Stimulated activated effector memory CD8-positive, alpha-beta T cell treated with anti-CD3 and anti-CD28 coated beads, Interleukin-12 subunit alpha, Interleukin-12 subunit beta, amount 100 ng/mL, for 72 hours (primary cell): ENCODE data around the gene SLC1A2.
A peak's percentile ranks its signal among the peaks of the same experiment; 100 is the strongest.
"Not testable (repeated sequence)": the region's sequence is repeated elsewhere in the genome, so short reads cannot be mapped to it uniquely, and the experiment has no call there.

Experiments used
- ATAC-seq: fragments of 150-1000 bp; cut with Tn5 transposase; 2 replicates; pipeline ENCODE4 v1.10.0; 2021
- DNase-seq, 2 donors: peaks; one replicate each; pipeline ENCODE4 v3.0.0; 2021 to 2022; ENCODE audit warnings: low spot score in 2 of 2
- H3K27ac Mint-ChIP-seq: one replicate; pipeline ENCODE4 v1.8.0; 2022; ENCODE audit warnings: mild to moderate bottlenecking, mixed read lengths
- H3K36me3 Mint-ChIP-seq: one replicate; pipeline ENCODE4 v1.8.0; 2022; ENCODE audit warnings: mild to moderate bottlenecking, mixed read lengths
- H3K4me1 Mint-ChIP-seq: one replicate; pipeline ENCODE4 v1.8.0; 2022; ENCODE audit warnings: mixed read lengths
- H3K4me3 Mint-ChIP-seq: one replicate; pipeline ENCODE4 v1.8.0; 2022; ENCODE audit warnings: mild to moderate bottlenecking, mixed read lengths
- H3K9me3 Mint-ChIP-seq: one replicate; pipeline ENCODE4 v1.8.0; 2022; ENCODE audit warnings: mixed read lengths

The SLC1A2 gene

GRCh38 chr11:35228328-35228725, 191.0 kb downstream of the SLC1A2 start:
- H3K4me1 Mint-ChIP-seq: peaks cover 5% of the 10 kb centered on the region
- no peak overlapping the region for H3K4me3 Mint-ChIP-seq
- H3K36me3 Mint-ChIP-seq: peaks cover 91% of the 10 kb centered on the region
- no peak overlapping the region for H3K27ac Mint-ChIP-seq
- H3K9me3 Mint-ChIP-seq: peaks cover 2% of the 10 kb centered on the region
- ATAC-seq: no peak
- no peak for DNase-seq

- H3K9me3 Mint-ChIP-seq: peaks cover 2% of the 10 kb centered on the region
- peak overlapping the region; percentile 82 for H3K27ac Mint-ChIP-seq
- DNase-seq (no peak), ATAC-seq (no peak)
- no peak overlapping the region for H3K4me3 Mint-ChIP-seq
- peaks cover 93% of the 10 kb centered on the region for H3K36me3 Mint-ChIP-seq
- peaks cover 5% of the 10 kb centered on the region for H3K4me1 Mint-ChIP-seq
Observed at GRCh38 chr11:35227576-35228327, 191.6 kb downstream of the SLC1A2 start.

GRCh38 chr11:35226756-35227155, 192.6 kb downstream of the SLC1A2 start:
- H3K4me1 Mint-ChIP-seq, H3K9me3 Mint-ChIP-seq, DNase-seq, H3K4me3 Mint-ChIP-seq, ATAC-seq: not testable (repeated sequence)
- Mint-ChIP-seq H3K27ac (peak overlapping the region; percentile 82), H3K36me3 (peaks cover 100% of the 10 kb centered on the region)

- H3K9me3 Mint-ChIP-seq: no peaks in the 10 kb centered on the region
- H3K4me1 Mint-ChIP-seq: peaks cover 3% of the 10 kb centered on the region
- H3K27ac Mint-ChIP-seq: peak overlapping the region; percentile 82
- ATAC-seq (no peak), DNase-seq (no peak)
- no peak overlapping the region for H3K4me3 Mint-ChIP-seq
- H3K36me3 Mint-ChIP-seq: peaks cover 100% of the 10 kb centered on the region
Observed at GRCh38 chr11:35225946-35226520, 193.3 kb downstream of the SLC1A2 start.

- no peak overlapping the region for H3K4me3 Mint-ChIP-seq
- ATAC-seq: no peak
- H3K36me3 Mint-ChIP-seq: peaks cover 100% of the 10 kb centered on the region
- H3K27ac Mint-ChIP-seq: peak overlapping the region; percentile 45
- DNase-seq: no peak
- H3K9me3 Mint-ChIP-seq: no peaks in the 10 kb centered on the region
- peaks cover 6% of the 10 kb centered on the region for H3K4me1 Mint-ChIP-seq
Observed at GRCh38 chr11:35223991-35224390, 195.4 kb downstream of the SLC1A2 start.

- peaks cover 6% of the 10 kb centered on the region for H3K4me1 Mint-ChIP-seq
- H3K27ac Mint-ChIP-seq: peak overlapping the region; percentile 45
- ATAC-seq (no peak), DNase-seq (no peak)
- H3K9me3 Mint-ChIP-seq: no peaks in the 10 kb centered on the region
- peaks cover 100% of the 10 kb centered on the region for H3K36me3 Mint-ChIP-seq
- H3K4me3 Mint-ChIP-seq: no peak overlapping the region
Observed at GRCh38 chr11:35223371-35223796, 196.0 kb downstream of the SLC1A2 start.

GRCh38 chr11:35218956-35219355, 200.4 kb downstream of the SLC1A2 start:
- Mint-ChIP-seq H3K36me3 (peaks cover 100% of the 10 kb centered on the region), H3K4me3 (no peak overlapping the region), H3K9me3 (no peaks in the 10 kb centered on the region), H3K27ac (peak overlapping the region; percentile 93), H3K4me1 (peaks cover 39% of the 10 kb centered on the region)
- ATAC-seq (no peak), DNase-seq (no peak)

- ATAC-seq (no peak), DNase-seq (no peak)
- peak overlapping the region; percentile 88 for H3K27ac Mint-ChIP-seq
- peaks cover 100% of the 10 kb centered on the region for H3K36me3 Mint-ChIP-seq
- H3K4me3 Mint-ChIP-seq: no peak overlapping the region
- H3K9me3 Mint-ChIP-seq: no peaks in the 10 kb centered on the region
- H3K4me1 Mint-ChIP-seq: peaks cover 48% of the 10 kb centered on the region
Observed at GRCh38 chr11:35216962-35217678, 202.2 kb downstream of the SLC1A2 start.

GRCh38 chr11:35215945-35216344, 203.4 kb downstream of the SLC1A2 start:
- ATAC-seq (no peak), DNase-seq (no peak)
- Mint-ChIP-seq H3K4me1 (peaks cover 48% of the 10 kb centered on the region), H3K27ac (peak overlapping the region; percentile 88), H3K36me3 (peaks cover 100% of the 10 kb centered on the region), H3K9me3 (no peaks in the 10 kb centered on the region), H3K4me3 (no peak overlapping the region)

GRCh38 chr11:35214792-35215193, 204.6 kb downstream of the SLC1A2 start:
- Mint-ChIP-seq H3K36me3 (peaks cover 100% of the 10 kb centered on the region), H3K9me3 (no peaks in the 10 kb centered on the region), H3K4me1 (peaks cover 42% of the 10 kb centered on the region), H3K4me3 (no peak overlapping the region), H3K27ac (peak overlapping the region; percentile 77)
- peak; percentile 98 for ATAC-seq
- peak in 1 of 2 donors; percentile 52 for DNase-seq

GRCh38 chr11:35214226-35214770, 205.1 kb downstream of the SLC1A2 start:
- peaks cover 100% of the 10 kb centered on the region for H3K36me3 Mint-ChIP-seq
- ATAC-seq (no peak), DNase-seq (no peak)
- H3K27ac Mint-ChIP-seq: peak overlapping the region; percentile 77
- H3K4me3 Mint-ChIP-seq: no peak overlapping the region
- H3K4me1 Mint-ChIP-seq: peaks cover 42% of the 10 kb centered on the region
- H3K9me3 Mint-ChIP-seq: no peaks in the 10 kb centered on the region

GRCh38 chr11:35211952-35212351, 207.4 kb downstream of the SLC1A2 start:
- H3K27ac Mint-ChIP-seq: no peak overlapping the region
- peaks cover 36% of the 10 kb centered on the region for H3K4me1 Mint-ChIP-seq
- ATAC-seq (no peak), DNase-seq (no peak)
- no peak overlapping the region for H3K4me3 Mint-ChIP-seq
- H3K36me3 Mint-ChIP-seq: peaks cover 100% of the 10 kb centered on the region
- no peaks in the 10 kb centered on the region for H3K9me3 Mint-ChIP-seq

GRCh38 chr11:35210876-35211546, 208.3 kb downstream of the SLC1A2 start:
- peaks cover 27% of the 10 kb centered on the region for H3K4me1 Mint-ChIP-seq
- no peak for DNase-seq
- no peak overlapping the region for H3K27ac Mint-ChIP-seq
- H3K9me3 Mint-ChIP-seq: no peaks in the 10 kb centered on the region
- no peak for ATAC-seq
- H3K4me3 Mint-ChIP-seq: no peak overlapping the region
- peaks cover 100% of the 10 kb centered on the region for H3K36me3 Mint-ChIP-seq

GRCh38 chr11:35208795-35209194, 210.6 kb downstream of the SLC1A2 start:
- DNase-seq (no peak), ATAC-seq (no peak)
- Mint-ChIP-seq H3K4me3 (no peak overlapping the region), H3K27ac (no peak overlapping the region), H3K4me1 (peaks cover 13% of the 10 kb centered on the region), H3K9me3 (no peaks in the 10 kb centered on the region), H3K36me3 (peaks cover 100% of the 10 kb centered on the region)
